GM04503 (cell line): ENCODE results near the gene ANKRD44.

ENCODE experiments used
- DNase-seq: peaks from one replicate; pipeline ENCODE4 v3.0.0-alpha.2; 2012; ENCODE audit warnings: low read depth

The ANKRD44 gene

DNA sequence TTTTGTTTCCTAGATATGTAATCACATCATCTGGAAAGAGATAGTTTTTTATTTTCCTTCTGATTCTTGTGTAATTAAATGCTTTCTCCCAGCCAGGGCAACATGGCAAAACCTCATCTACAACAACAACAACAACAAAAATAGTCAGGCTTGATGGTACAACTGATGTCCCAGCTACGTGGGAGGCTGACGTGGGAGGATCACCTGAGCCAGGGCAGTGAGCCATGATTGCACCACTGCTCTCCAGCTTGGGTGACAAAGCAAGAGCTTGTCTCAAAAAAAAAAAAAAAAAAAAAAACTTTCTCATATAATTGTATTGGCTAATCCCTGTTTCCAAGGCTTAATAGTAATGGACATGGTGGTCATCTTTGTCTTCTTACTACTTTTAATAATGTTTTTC is 357.6 kb downstream of the ANKRD44 start:
- no peak for DNase-seq

DNA sequence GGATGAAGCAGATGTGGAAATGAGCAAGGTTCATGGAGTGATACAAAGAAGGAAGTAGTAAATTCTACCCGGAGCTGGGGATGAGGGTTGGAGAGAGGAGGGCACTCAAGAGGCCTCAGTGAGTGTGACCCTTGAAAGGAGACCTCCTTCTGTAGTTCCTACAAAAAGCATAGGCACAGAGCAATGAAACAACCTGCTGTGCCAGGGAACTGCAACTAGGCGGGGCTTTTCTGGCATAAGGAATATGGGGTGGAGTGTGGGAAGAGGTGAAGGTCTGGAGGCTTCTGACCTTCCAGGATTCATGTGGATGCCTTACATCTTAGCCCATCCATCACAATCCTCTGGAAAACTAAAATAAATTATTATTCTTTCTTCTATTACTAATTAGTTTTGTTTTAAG is 358.6 kb downstream of the ANKRD44 start:
- no peak for DNase-seq

DNA sequence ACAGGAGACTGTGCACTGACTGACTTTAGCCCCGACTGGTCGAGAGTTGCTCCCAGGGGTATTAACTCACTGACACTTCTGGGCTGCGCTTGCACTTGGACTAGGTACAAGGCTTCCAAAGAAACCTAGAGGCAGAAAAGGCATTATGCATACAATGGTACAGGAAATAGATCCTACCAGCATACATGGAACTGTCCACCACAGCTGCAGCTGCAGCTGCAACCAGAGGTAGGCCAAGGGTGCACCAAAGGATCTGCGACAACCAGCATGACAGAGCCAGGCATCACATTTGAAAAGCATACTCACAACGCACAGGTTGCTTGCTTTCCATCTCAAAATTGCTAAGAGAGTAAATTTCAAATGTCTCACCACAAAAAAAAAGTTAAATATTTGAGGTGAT is 361.5 kb downstream of the ANKRD44 start:
- DNase-seq = no peak

DNA sequence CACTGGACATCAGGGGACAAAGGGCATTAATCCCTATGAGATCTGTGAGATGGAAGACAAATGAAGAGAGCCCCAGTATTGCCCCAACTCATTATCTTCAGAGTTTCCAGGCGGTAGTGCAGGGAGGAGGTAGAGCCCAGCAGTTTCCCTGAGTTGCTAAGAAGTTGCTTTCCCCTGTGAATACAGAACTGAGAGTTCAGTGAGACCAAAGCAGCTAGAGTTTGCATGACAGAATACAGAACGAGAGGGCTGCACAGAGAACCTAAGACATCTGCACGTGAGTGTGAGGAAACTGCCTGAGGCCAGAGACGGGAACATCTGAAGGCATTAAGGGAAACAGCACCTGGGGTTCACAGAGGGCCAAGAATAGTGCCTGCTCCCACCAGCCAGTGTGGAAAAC is 366.0 kb downstream of the ANKRD44 start:
- DNase-seq = no peak

DNA sequence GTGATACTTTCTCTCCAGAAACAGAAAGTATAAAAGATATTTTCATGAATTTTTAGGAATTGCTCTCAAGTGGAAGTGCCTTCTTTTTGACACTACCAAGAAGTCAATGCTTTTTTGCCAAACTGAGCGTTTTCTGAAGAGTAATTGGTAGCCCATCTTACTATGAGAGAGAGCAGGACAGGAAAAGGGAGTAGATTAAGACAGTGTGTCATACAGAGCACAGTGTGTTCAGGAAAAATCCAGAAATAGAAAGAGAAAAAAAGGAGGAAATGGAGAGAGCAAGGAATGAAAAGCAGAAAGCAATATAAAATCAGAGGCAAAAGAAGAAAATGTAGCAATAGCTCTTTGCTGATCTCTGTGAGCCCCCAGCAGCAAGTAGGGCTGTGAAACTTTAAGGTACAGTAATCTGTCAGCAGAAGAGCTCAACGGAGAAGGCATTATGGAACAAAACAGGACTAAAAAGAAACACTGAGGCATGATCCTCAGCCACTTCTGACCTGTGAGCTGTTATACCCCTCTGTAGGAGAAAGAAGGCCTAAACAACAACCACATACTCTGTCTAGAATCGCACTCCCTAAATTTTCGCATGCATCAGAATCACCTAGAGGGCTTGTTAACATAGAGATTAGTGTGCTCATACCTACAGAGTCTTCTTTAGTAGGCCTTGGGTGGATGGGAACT is 369.0 kb downstream of the ANKRD44 start:
- no peak for DNase-seq

DNA sequence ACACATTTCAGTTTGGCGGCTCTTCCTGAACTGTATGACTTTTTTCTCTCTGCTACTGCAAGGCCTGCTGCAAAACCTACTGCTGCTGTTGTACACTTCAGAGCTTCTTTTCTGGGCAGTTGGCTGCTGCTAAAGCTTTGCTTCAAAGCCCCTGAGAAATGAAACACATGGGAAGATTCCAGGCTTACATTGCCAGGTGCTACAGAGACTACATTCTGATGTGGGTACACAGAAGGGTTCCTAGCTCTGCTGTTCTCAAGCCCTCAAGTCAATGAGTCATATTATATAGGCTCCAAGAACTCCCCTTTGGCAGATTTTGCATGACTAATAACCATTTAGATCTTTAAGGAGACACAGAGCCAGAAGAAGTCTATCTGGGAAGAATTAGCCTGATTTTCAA is 371.2 kb downstream of the ANKRD44 start:
- DNase-seq = no peak
